CD14-positive monocyte (primary cell): Measurements from ENCODE around the gene TNFAIP1. TPM values are rescaled to one million over a fixed set of nuclear protein-coding genes. Genes with fewer than 3 reads are reported as not detected.

Source experiments
- DNase-seq, 3 donors: peaks; one replicate each; pipeline ENCODE4 v3.0.0-alpha.2; 2011 to 2022
- H2AFZ ChIP-seq: 2 replicates; pipeline ENCODE4 v1.6.0; 2012; ENCODE audit warnings: mild to moderate bottlenecking, low read depth, low read length, inconsistent platforms; ENCODE audit not compliant: insufficient read depth, poor library complexity, severe bottlenecking
- H3K27ac ChIP-seq, 2 donors: 1 replicate in 1 of 2; 2 replicates in 1 of 2; pipeline ENCODE4 v1.5.1; 2012 to 2013; ENCODE audit warnings: low read length in 2 of 2, control low read depth in 1 of 2, inconsistent platforms in 1 of 2, low read depth in 1 of 2, mild to moderate bottlenecking in 1 of 2
- H3K27me3 ChIP-seq, 2 donors: one replicate each; pipeline versions ENCODE4 v1.6.0 to v1.6.1; 2011 to 2013; ENCODE audit warnings: low read length in 2 of 2; ENCODE audit not compliant: control insufficient read depth in 2 of 2, insufficient read depth in 2 of 2
- H3K36me3 ChIP-seq, 2 donors: replicated peaks in 1 of 2; 1 replicate in 1 of 2; 2 replicates in 1 of 2; pipeline versions ENCODE4 v1.5.1 to v1.6.1; 2012 to 2013; ENCODE audit warnings: low read length in 2 of 2, control low read depth in 1 of 2, inconsistent platforms in 1 of 2, mild to moderate bottlenecking in 1 of 2; ENCODE audit not compliant: insufficient read depth in 2 of 2, control insufficient read depth in 1 of 2
- H3K4me1 ChIP-seq, 2 donors: 1 replicate in 1 of 2; 2 replicates in 1 of 2; pipeline versions ENCODE4 v1.5.1 to v1.6.1; 2012 to 2013; ENCODE audit warnings: low read length in 2 of 2, control low read depth in 1 of 2, inconsistent platforms in 1 of 2, mild to moderate bottlenecking in 1 of 2, moderate library complexity in 1 of 2; ENCODE audit not compliant: insufficient read depth in 2 of 2, control insufficient read depth in 1 of 2
- H3K4me2 ChIP-seq: replicated peaks from 2 replicates; pipeline ENCODE3; 2012; ENCODE audit warnings: low read length, moderate library complexity, mild to moderate bottlenecking; ENCODE audit not compliant: poor library complexity, severe bottlenecking; ENCODE audit errors: extremely low read depth
- H3K4me3 ChIP-seq, 3 experiments: fragments of 200-600 bp in 1 of 3; sonication (generic) in 1 of 3; replicated peaks in 1 of 3; 1 replicate in 2 of 3; 2 replicates in 1 of 3; pipeline ENCODE4 v1.5.1; 2011 to 2013; ENCODE audit warnings: low read length in 3 of 3, mild to moderate bottlenecking in 3 of 3, control low read depth in 2 of 3, low read depth in 2 of 3, inconsistent platforms in 1 of 3, moderate library complexity in 1 of 3
- H3K79me2 ChIP-seq: 2 replicates; pipeline ENCODE4 v1.6.0; 2012; ENCODE audit warnings: mild to moderate bottlenecking, control low read depth, inconsistent platforms, low read length, moderate library complexity; ENCODE audit not compliant: insufficient read depth
- H3K9ac ChIP-seq: 2 replicates; pipeline ENCODE4 v1.6.0; 2017; ENCODE audit warnings: low read length, mild to moderate bottlenecking; ENCODE audit not compliant: insufficient read depth, poor library complexity, severe bottlenecking
- H3K9me3 ChIP-seq, 2 donors: replicated peaks in 1 of 2; 1 replicate in 1 of 2; 2 replicates in 1 of 2; pipeline versions ENCODE4 v1.5.1 to v1.6.1; 2012 to 2013; ENCODE audit warnings: low read length in 2 of 2, control low read depth in 1 of 2; ENCODE audit not compliant: control insufficient read depth in 1 of 2, insufficient read depth in 1 of 2
- H4K20me1 ChIP-seq: 2 replicates; pipeline ENCODE4 v1.6.0; 2012; ENCODE audit warnings: mild to moderate bottlenecking, low read length, control low read depth, moderate library complexity; ENCODE audit not compliant: insufficient read depth
- H3K27ac Mint-ChIP-seq, 7 donors: one replicate each; pipeline ENCODE4 v1.8.0; 2020; ENCODE audit warnings: mild to moderate bottlenecking in 7 of 7, mixed read lengths in 7 of 7, moderate library complexity in 6 of 7, inconsistent platforms in 2 of 7
- H3K27me3 Mint-ChIP-seq, 3 donors: one replicate each; pipeline ENCODE4 v1.8.0; 2021 to 2022; ENCODE audit warnings: low read depth in 3 of 3, mild to moderate bottlenecking in 3 of 3, mixed read lengths in 3 of 3, moderate library complexity in 3 of 3, inconsistent platforms in 1 of 3
- H3K36me3 Mint-ChIP-seq, 2 donors: one replicate each; pipeline ENCODE4 v1.8.0; 2020; ENCODE audit warnings: mixed read lengths in 2 of 2, inconsistent platforms in 1 of 2, mild to moderate bottlenecking in 1 of 2
- H3K4me1 Mint-ChIP-seq: one replicate; pipeline ENCODE4 v1.8.0; 2020; ENCODE audit warnings: mild to moderate bottlenecking, mixed read lengths
- H3K4me3 Mint-ChIP-seq, 2 donors: one replicate each; pipeline ENCODE4 v1.8.0; 2020; ENCODE audit warnings: mild to moderate bottlenecking in 2 of 2, mixed read lengths in 2 of 2, moderate library complexity in 1 of 2
- H3K9me3 Mint-ChIP-seq, 7 donors: one replicate each; pipeline ENCODE4 v1.8.0; 2020 to 2022; ENCODE audit warnings: mixed read lengths in 7 of 7, mild to moderate bottlenecking in 6 of 7, moderate library complexity in 6 of 7, inconsistent platforms in 2 of 7
- CTCF ChIP-seq: fragments of 200-600 bp; IDR thresholded peaks from one replicate; pipeline ENCODE4 v1.8.0; 2022; ENCODE audit warnings: antibody characterized with exemption, mild to moderate bottlenecking
- WGBS: methylation state at CpG from one replicate; pipeline ENCODE4 v1.1.5; 2013; ENCODE audit warnings: missing lambda C conversion rate; ENCODE audit not compliant: insufficient coverage; 5-methylcytosine and 5-hydroxymethylcytosine counted together
- intact Hi-C, 2 donors: fragments of 100-400 bp; cut with micrococcal nuclease; formaldehyde crosslinking; loops; one replicate each; pipeline versions ENCODE4 v1.15.0 to v1.15.1; 2023
- polyA plus RNA-seq, 3 donors: library from polyadenylated mRNA; depleted of rRNA in 1 of 3; unstranded in 2 of 3; stranded (reverse) in 1 of 3; fragments of 300-500 nt in 2 of 3; fragments of >200 nt in 1 of 3; fragmentation: Illumina TruSeq in 2 of 3; gene quantifications; 1 replicate in 2 of 3; 2 replicates in 1 of 3; pipeline ENCODE4 v1.2.3, GENCODE V29; 2012 to 2021

The TNFAIP1 gene
- polyA plus RNA-seq, 3 donors, result 7.2 to 9.5 (median 9.4) TPM

GRCh38 chr17:28367641-28368305, 32.2 kb downstream of the TNFAIP1 start:
- Mint-ChIP-seq H3K36me3 (peaks cover 25 to 48% of the 10 kb centered on the region in 2 donors), H3K4me1 (peaks cover 26% of the 10 kb centered on the region), H3K27ac (no peak overlapping the region), H3K4me3 (peak overlapping the region in 1 of 2 donors; percentile 12), H3K27me3 (peaks cover 8 to 20% (median 10%) of the 10 kb centered on the region in 3 donors), H3K9me3 (no peaks in the 10 kb centered on the region)
- 94% methylated on average over 19 of the region's 21 CpGs for WGBS
- Histone ChIP-seq H3K9me3 (peaks cover under 1 to 3% of the 10 kb centered on the region in 2 donors), H3K36me3 (peaks cover 29 to 31% of the 10 kb centered on the region in 2 donors), H3K9ac (no peak overlapping the region), H3K27ac (no peak overlapping the region), H3K4me1 (peaks cover 23 to 32% of the 10 kb centered on the region in 2 donors), H3K27me3 (peaks cover 4 to 10% of the 10 kb centered on the region in 2 donors), H3K79me2 (no peaks in the 10 kb centered on the region), H3K4me2 (no peak overlapping the region), H3K4me3 (no peak overlapping the region), H4K20me1 (peaks cover 4% of the 10 kb centered on the region), H2AFZ (no peak overlapping the region)
- intact Hi-C loops, result no loop called here
- DNase-seq, result no peak
- TF ChIP-seq CTCF, result no peak

- no peak for TF ChIP-seq CTCF
- no peak overlapping the region for H3K9ac ChIP-seq
- H4K20me1 ChIP-seq, result peaks cover 4% of the 10 kb centered on the region
- Mint-ChIP-seq H3K36me3 (peaks cover 25 to 42% of the 10 kb centered on the region in 2 donors), H3K27ac (no peak overlapping the region), H3K9me3 (peaks cover 0 to 3% (median 0%) of the 10 kb centered on the region in 7 donors), H3K27me3 (peaks cover 14 to 26% (median 16%) of the 10 kb centered on the region in 3 donors), H3K4me3 (no peak overlapping the region), H3K4me1 (peaks cover 27% of the 10 kb centered on the region)
- intact Hi-C loops, result no loop called here
- peaks cover 2 to 7% of the 10 kb centered on the region in 2 donors for H3K9me3 ChIP-seq
- peaks cover 10 to 15% of the 10 kb centered on the region in 2 donors for H3K27me3 ChIP-seq
- no peak overlapping the region for H2AFZ ChIP-seq
- WGBS, result 86% methylated on average over 5 of the region's 5 CpGs
- no peak overlapping the region for H3K4me2 ChIP-seq
- peaks cover 23 to 25% of the 10 kb centered on the region in 2 donors for H3K36me3 ChIP-seq
- H3K79me2 ChIP-seq, result no peaks in the 10 kb centered on the region
- H3K4me1 ChIP-seq, result peaks cover 23 to 34% of the 10 kb centered on the region in 2 donors
- H3K27ac ChIP-seq, result no peak overlapping the region
- H3K4me3 ChIP-seq, result no peak overlapping the region
- DNase-seq, result no peak
These were observed 32.8 kb downstream of the TNFAIP1 start for GRCh38 chr17:28368306-28368831.
